Activated CD4-positive, CD25-positive, alpha-beta regulatory T cell treated with anti-CD3 and anti-CD28 coated beads, Interleukin-2, amount 50 U/mL, for 72 hours (primary cell): ENCODE results near the gene CIB4.
"Not testable (repeated sequence)": the region's sequence is repeated elsewhere in the genome, so short reads cannot be mapped to it uniquely, and the experiment has no call there.

Experiments used
- DNase-seq: peaks from one replicate; pipeline ENCODE4 v3.0.0; 2021

Gene CIB4

DNA sequence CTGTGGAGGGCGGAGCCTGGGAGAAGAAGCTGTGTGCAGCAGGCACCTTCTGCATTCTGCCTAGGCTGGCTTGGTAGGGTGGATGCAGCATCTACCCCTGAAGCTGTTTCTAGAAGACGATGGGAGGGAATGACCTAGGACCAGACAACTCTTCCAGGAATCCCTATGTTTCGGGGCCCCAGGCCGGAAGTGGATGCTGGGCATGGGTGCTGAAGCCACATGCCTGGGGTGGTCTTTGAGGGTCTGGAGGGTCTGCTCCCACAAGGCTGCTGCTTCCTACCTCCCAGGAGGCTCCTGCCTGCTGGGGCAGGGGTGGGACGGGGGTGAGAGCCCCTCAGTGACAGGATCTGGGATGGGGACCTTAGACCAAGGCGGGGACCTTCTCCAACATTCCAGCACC is 61.0 kb downstream of the CIB4 start:
- peak; percentile 25 for DNase-seq

DNA sequence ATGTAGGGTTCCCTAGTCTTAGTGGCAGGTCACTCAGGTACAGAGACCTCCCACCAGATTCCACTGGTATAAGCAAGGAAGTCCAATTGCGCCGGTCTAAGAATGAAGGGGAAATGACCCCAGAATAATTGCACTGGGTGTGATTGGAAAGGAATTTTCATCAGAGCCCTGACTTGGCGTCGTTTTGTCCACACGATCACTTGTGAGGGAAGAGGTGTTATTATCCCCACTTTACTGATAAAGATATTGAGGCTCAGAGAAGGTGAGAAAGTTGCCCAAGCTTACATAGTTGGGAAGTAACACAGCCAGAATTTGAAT is 61.5 kb downstream of the CIB4 start:
- DNase-seq, result no peak

DNA sequence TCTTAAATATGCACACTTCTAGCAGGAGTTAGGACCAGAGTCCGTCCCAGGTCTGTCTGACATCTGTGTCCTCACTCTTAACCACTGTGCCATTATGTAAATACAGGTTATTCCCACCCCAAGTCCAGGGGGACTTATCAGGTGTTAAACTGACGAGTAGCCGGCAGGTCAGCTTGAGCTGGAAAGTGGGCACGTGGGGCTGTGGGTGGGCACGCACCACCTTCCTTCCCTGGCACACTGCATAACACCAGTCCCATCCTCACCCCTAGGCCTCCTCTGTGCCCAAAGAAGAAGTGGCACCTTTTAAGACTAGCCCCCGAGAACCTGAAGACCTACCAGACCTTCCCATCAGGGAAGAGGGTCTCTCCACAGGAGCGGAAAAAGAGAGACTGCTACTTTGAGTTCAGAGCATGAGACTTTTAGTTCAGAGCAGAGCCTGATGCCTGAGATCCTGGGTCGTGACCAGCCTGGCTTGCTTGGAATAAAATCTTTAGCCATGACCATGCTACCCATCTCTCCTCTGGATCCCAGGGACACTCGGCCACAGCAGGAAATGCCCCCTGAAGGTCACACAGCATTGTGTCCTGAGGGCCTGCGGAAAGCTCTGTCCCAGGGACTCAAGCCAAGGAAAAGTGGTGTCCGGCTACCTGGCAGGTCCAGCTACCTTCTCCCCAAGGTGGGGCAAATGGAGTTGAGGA is 62.0 kb downstream of the CIB4 start:
- DNase-seq, result no peak

DNA sequence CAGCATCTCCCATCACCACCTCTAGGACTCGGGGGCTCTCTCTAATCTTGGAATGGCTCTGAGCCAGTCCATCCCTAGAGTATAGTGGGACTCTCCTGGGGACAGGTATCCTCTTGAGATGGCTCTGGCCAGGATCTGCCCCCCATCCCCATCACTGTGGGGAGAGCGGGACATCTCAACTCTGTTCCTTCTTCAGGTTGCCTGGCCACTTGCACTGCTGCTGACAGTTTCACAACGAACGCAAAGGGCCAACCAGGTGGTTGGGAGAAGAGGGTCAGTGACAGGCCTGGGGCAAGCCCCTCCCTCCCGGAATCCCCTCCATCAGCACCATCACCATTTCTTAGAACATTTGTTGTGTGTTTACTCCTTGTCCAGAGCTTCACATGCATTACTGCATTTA is 62.6 kb downstream of the CIB4 start:
- no peak for DNase-seq

DNA sequence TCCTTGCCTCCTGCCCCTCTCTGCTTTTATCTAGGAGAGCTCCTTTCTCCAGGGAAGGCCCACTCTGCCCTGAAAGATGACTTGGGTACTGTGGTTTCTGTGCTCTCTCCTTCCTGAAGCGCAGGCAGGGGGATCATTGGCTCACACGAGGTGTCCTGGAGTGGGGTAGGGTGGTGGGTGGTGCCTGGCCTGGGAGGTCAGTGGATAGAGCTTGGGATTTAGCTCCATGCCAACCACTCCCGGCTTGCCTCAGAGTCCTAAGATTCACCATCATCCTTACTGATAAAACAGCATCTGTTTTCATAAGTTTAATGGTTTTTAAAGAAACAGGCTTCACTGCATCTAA is 63.1 kb downstream of the CIB4 start:
- no peak for DNase-seq

DNA sequence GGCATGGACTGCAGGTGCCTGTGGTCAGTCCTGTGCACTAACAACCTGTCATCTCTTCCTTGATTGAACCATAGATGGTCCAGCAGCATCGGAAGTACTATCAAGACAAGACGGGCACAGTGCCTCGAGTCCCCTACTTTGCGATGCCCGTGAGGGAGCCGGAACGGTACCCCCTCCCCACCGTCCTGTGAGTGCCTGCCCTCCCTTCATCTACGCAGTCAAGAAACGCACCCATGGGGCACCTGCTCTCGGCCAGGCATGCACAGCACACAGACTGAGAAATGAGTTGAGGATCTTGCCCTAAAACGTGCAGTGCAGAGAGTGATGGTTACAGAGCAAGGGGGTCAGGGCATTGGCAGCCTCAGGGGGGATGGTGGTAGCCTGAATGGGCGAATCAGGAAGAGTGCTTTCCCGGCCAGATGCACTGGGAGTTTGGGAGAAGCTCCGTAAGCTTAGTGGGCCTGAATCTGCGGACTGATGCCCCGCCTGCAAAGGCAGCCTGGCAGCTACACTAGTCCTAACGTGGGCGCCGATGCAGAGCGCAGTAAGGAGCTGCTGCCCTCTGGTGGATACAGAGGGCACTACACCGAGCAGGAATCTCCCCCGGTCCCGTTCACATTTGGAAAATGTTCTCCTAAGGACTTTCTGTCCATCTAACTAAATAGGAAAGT is 63.6 kb downstream of the CIB4 start:
- peak; percentile 74 for DNase-seq

DNA sequence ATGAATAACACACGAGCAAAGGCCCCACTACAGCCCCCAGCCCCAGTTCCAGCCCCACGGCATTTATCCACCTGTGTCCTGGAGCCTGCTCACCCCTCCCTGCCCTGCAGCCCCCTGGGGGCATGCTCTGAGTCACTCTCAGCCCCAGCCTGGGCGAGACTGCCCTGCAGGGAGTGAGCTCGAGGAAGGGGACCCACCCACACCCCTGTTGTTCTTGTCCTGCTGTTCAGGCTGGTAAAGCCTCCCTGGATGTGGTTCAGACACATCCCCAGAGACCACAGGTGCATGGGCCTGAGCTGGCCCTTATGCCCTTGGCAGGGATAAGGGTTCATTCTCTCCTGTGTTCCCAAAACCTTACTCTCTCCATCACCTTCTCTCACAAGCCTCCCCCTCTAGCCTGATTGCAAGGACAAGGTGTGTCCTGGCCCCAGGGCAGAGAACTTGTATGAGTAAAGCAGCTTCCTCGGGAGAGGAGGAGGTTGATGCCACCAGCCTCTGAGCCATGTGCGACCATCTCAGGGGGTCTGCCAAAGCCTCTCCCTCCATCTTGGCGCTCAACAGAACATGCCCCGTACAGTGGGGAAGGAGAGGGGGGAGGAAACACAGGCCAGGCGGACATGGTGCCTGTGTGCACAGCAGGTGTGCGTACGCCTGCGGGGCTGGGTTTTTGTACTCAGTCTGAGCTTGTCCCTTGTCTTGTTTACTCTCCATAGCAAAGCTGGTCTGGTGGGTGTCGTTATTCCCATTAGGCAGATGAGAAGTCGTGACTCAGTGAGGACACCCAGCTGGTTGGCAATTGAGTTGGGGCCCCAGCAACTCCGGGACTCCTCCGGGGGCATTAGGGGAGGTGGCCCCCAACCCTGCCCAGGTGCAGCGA is 64.4 kb downstream of the CIB4 start:
- DNase-seq, result no peak

DNA sequence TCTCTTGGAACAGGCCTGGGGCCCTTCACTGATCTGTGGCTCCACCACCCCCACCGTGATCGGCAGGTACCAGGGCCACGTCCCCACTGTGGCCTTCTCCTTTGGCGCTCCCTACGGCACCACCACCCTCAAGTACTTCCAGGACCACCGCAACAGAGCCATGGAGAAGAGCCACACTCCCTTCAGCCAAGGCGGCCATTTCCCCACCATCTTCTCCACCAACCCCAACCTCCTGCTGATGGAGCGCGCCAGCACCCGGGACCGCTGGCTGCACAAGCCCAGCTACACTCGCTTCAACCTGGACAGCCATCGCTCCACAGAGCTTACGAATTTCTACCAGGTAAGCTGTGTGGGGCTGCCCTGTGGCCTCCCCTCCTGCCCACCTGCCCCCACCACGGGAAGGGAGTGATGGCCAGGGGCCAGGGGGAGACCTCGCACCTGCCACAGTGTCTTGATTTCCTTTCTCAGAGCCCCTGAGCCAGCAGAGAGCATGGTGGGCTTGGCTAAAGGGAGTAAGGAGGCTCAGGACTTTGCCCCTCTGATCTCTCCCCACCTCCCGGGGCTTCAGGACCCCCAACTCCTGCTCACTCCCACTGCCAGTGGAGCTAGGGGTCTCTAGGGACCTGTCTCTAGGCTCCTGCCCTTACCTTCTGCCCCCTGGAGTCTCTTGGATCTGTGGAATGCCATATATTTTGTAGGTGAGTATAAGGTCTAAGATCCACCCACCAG is 65.2 kb downstream of the CIB4 start:
- no peak for DNase-seq

DNA sequence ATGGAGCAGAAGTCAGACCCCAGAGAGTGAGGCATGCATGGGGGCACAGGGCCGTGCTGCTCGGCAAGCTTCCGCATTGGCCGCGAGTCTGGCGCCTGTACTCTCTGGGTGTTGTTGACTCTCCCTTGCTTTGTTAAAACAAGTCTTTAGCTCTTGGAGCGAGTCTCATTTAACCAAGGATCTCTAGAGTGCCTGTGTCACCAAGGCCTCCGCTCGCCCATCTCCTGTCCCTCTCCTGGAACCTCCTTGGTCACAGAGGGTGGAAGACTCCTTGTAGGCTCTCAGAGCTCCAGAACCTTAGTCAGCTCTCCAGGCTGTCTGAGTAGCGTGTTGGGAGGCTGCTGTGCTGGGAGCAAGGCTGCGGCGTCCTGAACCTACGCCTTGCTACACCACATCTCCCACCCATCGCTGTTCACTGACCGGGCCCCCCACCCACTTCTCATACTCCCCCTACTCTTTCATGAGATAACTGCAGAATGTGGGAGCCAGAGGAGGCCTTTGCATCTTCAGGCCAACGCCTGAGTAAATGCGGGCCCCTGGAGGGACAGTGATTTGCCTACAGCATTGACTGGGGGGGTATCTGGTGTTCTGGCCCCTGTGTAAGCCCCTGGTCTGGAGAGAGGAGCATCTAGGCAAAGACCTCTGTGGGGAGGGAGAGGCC is 66.1 kb downstream of the CIB4 start:
- no peak for DNase-seq

DNA sequence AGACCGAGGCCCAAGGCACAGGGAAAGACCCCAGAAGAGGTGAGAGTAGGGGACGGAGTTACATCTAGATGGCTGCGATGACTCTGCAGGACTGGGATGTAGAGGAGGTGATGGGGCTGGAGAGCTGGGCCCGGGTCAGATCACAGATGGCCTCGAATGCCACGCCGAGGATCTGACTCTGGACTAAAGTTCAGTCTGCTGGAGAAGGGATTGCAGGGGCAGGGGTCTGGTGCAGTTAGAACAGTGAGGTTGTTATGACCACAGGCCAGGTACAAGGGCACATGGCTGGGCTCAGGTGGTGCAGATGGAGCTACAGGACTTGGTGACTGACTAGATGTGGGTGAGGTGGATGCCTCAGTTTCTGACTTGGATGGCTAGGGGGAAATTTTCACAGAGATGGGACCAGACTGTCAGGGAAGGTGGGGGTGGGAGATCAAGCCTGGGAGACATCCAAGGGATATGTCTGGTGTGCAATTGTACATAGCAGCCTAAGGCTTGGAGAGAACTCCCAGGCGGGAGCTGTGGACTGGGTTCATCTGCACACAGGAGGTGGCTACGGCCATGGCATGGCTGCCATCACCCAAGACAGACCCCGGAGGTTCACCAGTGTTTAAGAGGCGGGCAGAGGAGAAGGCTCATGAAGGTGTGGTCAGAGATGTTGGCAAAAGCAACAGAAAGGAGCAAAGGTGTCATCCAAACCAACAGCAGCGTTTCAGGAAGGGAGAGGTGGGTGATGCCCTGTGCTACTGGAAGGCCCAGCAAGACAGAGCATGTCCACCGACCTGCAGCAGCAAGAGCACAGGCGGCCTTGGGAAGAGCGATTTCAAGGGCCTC is 66.9 kb downstream of the CIB4 start:
- DNase-seq, result no peak

DNA sequence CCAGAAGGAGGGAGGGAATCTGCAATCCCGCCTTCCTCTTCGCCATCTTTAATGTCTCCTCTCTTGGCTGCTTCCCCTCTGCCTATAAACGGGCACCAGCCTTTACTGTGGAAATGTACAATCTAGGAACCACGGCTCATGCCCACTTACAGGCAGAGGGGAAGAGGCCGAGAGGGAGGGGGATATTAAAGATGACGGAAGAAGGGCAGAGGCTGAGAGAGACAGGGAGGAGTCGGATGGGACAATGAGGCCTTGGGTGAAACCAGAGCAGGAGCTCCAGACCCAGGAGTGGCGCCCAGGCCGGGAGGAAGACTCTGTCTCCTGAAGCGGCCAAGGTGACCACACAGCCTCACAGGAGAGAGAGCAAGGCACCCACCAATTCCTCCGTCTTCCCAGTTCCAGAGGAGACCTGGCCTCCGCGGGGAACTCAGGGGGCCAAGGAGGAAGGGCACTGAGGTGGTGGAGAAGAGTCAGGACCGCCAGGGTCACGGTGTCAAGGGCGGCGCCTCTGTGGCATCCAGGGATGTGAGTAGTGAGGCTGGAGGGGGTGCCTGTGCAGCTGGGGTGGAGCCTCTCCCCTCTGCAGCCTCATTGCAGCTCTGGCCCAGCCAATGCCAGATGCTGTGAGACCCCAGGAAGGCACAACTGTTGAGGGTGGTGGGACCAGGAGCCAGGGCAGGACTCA is 67.8 kb downstream of the CIB4 start:
- no peak for DNase-seq

DNA sequence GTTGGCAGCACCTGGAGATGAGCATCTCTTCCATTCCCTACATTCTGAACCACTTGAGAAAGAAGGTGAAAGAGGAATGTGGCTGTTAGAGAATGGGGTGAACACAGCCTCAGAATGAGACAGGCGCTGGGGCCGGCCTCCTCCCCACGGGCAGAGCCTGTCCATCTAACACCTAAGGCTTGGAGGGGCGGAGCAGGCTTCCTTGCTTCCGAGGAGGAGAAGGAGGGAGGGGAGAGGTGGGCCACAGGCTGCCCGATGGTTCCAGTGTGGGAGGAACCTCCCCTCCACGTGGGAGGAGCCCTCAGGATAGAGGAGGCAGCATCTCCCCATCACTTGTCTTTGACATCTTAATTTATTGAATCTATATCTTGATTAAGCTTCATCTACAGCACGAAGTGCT is 68.6 kb downstream of the CIB4 start:
- DNase-seq, result no peak

DNA sequence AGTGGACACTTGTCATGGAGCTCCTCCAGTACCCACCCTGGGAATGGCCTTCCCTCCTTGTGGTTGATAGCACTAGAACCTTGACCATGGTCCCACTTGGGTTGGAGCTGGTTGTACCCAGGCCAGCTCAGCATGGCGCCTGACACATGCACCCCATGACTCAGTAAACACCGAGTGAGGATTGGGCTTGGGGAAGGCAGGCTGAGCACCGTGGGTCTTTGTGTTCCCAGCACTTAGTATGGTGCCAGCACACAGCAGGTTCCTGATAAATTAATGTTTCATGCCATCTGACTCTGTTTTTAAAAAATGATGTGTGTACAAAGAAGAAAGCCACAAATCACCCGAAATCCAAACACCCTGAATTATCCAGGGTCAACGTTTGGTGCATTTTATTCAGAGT is 69.8 kb downstream of the CIB4 start:
- DNase-seq, result no peak

DNA sequence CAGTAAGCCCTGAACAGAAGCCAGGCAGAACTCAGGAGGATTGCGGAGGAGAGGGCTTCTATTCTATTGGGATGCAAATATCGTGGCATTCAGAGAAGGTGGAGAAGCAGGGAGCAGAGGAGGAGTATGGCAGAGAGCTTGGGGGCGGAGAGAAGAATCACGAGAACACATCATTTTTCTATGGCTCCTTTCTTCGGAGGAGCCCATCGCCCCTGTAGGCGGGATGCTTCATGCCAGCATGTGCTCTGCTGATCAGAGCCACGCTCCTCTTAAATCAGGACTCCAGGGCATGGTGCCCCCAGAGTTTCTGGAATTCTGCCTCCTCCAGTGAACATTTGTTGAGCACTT is 71.1 kb downstream of the CIB4 start:
- no peak for DNase-seq

DNA sequence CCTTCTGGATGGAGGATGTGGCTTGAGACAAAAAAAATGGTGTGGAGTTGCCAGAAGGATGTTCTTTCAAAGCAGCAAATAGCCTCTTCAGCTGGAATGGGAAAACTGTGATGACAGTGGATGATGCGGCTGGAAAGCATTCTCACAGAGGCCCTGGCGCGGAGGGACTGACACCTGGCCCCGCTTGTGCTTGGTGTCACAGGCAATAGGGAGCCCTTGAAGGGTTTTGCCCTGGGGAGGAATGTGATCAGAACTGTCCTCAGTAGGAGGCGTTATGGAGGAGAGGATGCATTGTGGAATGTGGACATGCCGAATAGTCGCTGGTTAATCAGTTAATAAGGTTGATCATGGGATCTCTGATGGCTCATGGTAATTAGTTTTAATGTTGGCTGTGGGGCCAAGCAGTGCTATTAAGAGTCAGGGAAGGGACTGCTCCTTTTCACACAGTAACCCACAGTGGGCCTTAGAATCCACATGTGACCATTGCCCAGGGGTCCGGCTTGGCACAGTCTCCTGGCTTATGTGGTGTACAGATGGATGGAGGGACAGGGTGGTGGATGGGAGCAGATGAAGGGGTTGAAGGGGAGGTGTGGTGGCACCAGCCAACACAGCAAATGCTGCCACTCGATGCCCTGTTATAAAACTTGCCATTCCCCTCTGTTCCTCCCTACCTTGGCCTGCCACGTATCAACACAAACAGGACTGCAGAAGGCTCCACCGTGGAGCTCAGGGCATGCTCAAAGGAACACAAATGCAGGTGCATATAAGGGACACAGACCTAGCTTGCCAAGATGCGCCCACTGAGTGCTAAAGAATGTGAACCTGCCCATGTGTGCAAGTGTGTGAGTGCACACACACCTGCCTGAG is 71.7 kb downstream of the CIB4 start:
- no peak for DNase-seq

DNA sequence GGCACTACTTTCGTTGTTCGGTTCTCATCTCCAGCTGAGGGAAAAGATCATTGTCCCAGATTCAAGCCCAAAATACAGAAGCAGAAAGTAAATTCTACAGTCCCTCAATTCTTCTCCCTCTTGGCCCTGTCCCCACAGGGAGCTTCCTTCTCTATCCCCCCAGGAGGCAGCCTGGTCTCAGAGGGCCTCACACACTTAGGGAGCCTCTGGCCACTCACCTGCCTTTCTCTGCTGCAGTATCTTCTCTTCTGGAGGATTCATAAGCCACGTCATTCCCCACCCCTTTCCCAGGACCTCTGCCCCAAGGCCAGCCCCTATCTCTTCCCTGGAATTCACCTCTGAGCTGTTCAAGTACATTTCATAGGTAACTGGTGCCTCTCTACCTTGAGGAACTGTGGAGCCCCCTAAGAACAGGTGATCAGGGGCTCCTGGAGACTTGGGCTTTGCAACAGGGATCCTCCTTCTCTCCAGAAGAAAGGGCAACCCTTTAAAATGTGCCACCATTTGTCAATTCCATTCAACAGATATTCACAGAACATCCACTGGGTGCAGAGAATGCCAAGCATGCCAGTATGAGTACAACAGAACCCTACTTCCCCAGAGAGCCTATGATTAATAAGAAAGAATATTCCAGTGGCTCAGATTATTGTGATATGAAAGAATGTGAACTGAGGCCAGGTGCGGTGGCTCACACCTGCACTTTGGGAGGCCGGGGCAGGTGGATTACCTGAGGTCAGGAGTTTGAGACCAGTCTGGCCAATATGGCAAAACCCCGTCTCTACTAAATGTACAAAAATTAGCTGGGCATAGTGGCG is 72.9 kb downstream of the CIB4 start:
- no peak for DNase-seq

DNA sequence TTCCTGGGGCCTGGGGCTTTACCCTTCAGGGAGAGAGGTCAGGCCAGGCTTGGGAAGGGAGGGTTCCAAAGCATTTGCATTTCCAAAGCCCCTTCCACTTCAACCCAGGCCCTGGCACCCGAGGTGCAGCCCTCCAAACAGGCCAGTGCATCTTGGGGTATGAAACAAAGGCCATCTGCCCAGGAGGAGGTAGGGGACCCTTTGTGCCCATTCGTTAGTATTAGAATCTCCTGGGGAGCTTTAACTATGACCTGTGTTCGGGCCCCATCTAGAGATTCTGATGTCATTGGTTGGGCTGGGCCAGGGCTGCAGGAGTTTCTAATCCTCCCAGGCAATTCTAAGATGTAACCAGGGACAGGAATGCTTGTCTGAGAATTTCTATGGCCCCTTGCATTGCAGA is 73.6 kb downstream of the CIB4 start:
- no peak for DNase-seq

DNA sequence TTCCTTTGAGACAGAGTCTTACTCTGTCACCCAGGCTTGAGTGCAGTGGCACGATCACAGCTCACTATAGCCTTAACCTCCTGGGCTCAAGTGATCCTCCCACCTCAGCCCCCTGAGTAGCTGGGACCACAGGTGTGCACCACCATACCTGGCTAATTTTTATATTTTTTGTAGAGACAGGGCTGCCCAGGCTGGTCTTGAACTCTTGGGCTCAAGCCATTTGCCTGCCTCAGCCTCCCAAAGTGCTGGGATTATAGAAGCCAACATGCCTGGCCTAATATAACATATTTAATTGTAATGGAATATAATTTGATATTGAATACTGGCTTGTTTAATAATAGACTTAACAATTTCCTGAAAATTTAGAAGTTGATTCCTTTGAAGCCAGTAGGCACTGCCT is 74.4 kb downstream of the CIB4 start:
- DNase-seq, result not testable (repeated sequence)

DNA sequence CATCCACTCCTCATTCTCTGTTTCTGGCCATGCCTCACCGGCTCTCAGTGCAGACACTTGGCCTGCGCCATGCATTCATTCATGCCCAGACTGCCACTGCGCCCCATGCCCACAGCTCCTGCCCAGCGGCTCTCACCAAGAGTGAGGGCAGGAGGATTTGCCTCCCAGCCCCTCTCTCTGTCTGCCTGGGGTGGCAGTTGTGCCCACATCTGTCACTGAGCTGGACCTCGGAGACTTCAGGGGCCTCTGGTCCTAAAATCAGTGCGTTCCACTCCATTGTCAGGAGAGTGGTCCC is 75.1 kb downstream of the CIB4 start:
- DNase-seq, result no peak

DNA sequence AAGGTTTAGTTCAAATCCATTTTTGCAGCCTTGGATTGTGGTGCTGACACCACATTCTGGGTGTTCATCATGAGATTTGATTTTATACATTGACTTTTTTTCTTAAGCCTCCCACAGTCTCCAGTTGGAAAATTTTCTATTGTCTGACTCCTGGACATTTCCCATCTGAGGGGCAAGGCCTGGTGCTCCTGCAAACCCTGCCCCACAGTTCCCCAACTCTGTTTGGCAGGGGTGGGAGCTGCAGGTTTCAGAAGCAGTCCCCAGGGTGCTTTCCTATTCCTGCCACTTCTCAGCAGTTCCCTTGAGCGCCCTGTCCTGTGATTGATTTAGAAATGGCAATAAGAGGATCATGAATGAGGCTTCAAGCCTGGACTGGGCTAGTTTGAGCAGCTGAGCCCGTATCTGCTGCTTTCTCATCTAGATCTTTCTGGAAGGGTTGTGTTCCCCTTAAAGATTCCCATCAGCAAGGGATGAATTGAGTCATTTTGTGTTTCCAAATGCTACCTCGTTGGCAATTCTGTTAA is 77.0 kb downstream of the CIB4 start:
- DNase-seq, result no peak
